HG03045 (cell line): Measurements from ENCODE around the gene RPL7L1.
"Not testable (repeated sequence)": the region's sequence is repeated elsewhere in the genome, so short reads cannot be mapped to it uniquely, and the experiment has no call there.

Source experiments
- ATAC-seq: cut with Tn5 transposase; IDR thresholded peaks from one replicate; pipeline ENCODE4 v1.9.1; 2021; ENCODE audit warnings: mild to moderate bottlenecking, moderate library complexity; ENCODE audit not compliant: unreplicated experiment

RPL7L1 gene

GRCh38 chr6:42890311-42891198, 11.1 kb downstream of the RPL7L1 start:
- peak; percentile 92 for ATAC-seq

- no peak for ATAC-seq
Observed at GRCh38 chr6:42891199-42891722, 11.8 kb downstream of the RPL7L1 start.

- ATAC-seq = not testable (repeated sequence)
Observed at GRCh38 chr6:42894041-42894828, 14.8 kb downstream of the RPL7L1 start.

- ATAC-seq = no peak
Observed at GRCh38 chr6:42896178-42896719, 16.8 kb downstream of the RPL7L1 start.

- no peak for ATAC-seq
Observed at GRCh38 chr6:42898891-42899361, 19.5 kb downstream of the RPL7L1 start.

- no peak for ATAC-seq
Observed at GRCh38 chr6:42899871-42900270, 20.5 kb downstream of the RPL7L1 start.

GRCh38 chr6:42901538-42901957, 22.1 kb downstream of the RPL7L1 start:
- ATAC-seq = no peak

- ATAC-seq = not testable (repeated sequence)
Observed at GRCh38 chr6:42902429-42903263, 23.2 kb downstream of the RPL7L1 start.

- ATAC-seq = no peak
Observed at GRCh38 chr6:42904467-42904866, 25.1 kb downstream of the RPL7L1 start.

- no peak for ATAC-seq
Observed at GRCh38 chr6:42907336-42907735, 27.9 kb downstream of the RPL7L1 start.

GRCh38 chr6:42909835-42910234, 30.4 kb downstream of the RPL7L1 start:
- no peak for ATAC-seq

- no peak for ATAC-seq
Observed at GRCh38 chr6:42911171-42912021, 32.0 kb downstream of the RPL7L1 start.

GRCh38 chr6:42914546-42914945, 35.1 kb downstream of the RPL7L1 start:
- ATAC-seq = no peak

- no peak for ATAC-seq
Observed at GRCh38 chr6:42915732-42916131, 36.3 kb downstream of the RPL7L1 start, which contains the start of gene PTCRA. Gene PTCRA, plus strand, starts transcription at chr6:42916053. Its CDS starts 17 bp downstream, at chr6:42916070.

GRCh38 chr6:42916288-42916687, 36.9 kb downstream of the RPL7L1 start:
- no peak for ATAC-seq

- no peak for ATAC-seq
Observed at GRCh38 chr6:42921801-42922200, 42.4 kb downstream of the RPL7L1 start.

- ATAC-seq = no peak
Observed at GRCh38 chr6:42923666-42924065, 44.2 kb downstream of the RPL7L1 start.

GRCh38 chr6:42925248-42925857, 45.9 kb downstream of the RPL7L1 start:
- no peak for ATAC-seq
